Activated CD4-positive, alpha-beta T cell treated with anti-CD3 and anti-CD28 coated beads for 48 hours (primary cell): Measurements from ENCODE around the gene LIN54.
"Not testable (repeated sequence)": the region's sequence is repeated elsewhere in the genome, so short reads cannot be mapped to it uniquely, and the experiment has no call there.

Experiments
- DNase-seq: peaks from one replicate; pipeline ENCODE4 v3.0.0-alpha.2; 2020

LIN54 gene

DNA sequence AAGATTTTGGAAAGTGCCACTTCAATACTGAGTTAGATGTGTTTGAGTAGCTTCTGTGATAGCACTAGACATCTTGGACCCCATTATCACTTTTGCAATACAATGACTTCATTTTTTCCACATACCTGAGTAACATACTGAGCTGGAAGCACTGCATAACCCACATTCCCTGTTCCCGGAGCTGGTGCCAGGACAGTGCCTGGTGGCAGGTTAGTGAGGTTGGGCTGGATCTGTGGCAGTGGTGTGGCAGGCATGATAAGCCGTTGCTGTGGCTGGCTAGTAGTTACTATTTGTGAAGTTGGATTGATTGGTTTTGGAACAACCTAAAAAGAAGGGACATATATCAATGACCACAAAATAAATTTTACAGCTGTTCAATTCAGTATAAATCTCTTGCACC is 71.2 kb downstream of the LIN54 start:
- no peak for DNase-seq

- DNase-seq = no peak
Observed at GRCh38 chr4:82934441-82934840, 76.2 kb downstream of the LIN54 start.

DNA sequence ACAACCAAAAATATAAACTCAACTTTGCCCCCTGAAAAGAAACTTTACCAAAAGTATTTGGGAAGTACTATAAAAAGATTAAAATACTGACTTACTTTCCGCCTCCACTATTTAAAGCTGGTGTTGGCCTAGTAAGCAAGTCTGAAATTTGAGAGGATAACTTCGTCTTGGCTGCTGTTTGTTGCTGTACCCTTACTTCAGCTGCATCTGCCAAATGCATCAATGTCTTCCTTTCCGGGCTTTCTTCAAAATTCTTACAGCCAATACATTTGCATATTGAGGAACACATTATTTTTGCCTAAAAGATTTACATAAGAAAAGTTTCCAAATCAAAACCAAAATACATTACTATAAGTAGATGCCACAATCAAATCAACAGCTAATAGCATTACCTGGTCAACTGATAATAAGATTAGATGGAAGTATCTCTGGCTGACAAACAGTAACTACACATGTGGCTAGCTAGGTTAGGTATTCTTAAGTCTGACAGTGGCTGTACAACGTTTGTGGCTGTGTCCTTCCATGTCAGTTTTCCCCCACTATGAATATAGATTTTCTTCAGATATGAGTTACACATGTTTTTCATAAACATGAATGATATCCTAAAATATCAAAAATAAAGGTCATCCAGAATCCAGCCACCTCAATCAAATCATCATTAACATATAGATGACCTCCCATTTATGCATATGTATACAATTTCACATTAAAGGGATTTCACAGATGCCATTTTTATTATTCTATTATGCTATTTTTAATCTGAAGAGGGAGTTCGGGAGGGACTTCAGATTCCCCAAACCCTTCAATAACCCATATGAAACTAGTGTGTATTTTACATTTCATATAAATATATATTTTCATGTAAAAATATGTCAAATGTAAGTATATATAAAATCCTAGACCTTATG is 79.5 kb downstream of the LIN54 start:
- no peak for DNase-seq

- no peak for DNase-seq
Observed at GRCh38 chr4:82921795-82922194, 88.8 kb downstream of the LIN54 start.

GRCh38 chr4:82919386-82919785 is 91.2 kb downstream of the LIN54 start:
- DNase-seq = no peak

GRCh38 chr4:82918091-82918490 is 92.5 kb downstream of the LIN54 start:
- no peak for DNase-seq

- DNase-seq = not testable (repeated sequence)
Observed at GRCh38 chr4:82913968-82914367, 96.7 kb downstream of the LIN54 start.

DNA sequence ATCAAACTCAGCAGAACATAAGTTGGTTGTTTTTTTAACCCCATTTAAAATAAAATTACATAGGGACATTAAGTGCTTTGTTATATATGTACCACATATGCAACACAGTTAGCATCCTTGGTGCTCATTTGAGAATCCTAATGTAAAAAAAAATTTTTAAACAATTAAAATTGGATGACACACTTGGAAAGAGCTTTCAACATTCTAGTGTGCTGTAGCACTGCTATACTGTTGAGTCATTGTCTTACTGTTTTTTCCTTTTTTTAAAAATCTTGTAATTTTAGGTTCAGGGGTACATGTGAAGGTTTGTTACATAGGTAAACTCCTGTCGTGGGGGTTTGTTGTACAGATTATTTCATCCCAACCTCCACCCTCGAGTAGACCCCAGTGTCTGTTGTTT is 97.3 kb downstream of the LIN54 start:
- no peak for DNase-seq

DNA sequence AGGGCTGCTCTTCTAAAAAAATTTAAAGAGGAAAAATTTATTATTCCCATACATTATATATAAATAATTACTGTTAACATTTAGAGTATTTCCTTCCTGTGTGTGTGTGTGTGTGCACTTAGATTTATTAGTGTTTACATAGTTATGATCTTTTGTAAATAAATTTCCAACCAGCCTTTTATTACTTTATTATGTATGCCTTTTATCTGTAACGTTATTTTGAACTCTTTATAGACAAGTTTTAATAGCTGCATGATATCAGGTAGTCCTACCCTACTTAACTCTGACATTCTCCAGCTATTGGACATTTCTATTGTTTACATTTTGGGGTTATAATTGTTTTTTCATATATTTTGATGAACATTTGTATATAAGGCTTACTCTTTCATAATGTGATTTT is 101.3 kb downstream of the LIN54 start:
- no peak for DNase-seq

DNA sequence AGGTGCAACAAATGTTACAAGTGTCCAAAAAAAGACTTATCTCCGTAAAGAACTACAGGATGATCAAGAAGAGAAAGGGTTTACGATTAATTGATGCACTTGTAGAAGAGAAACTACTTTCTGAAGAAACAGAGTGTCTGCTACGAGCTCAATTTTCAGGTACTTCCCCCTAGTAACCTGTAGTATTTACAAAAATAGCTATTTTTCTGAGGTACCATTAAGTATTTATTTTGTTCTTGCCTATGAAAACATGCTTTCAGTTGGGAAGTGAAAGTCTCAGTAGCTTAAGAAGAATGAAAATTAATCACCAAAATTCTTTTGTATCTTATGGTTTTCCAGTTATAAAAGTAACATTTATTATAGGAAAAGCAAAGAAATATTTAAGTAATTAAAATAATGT is 104.2 kb downstream of the LIN54 start:
- DNase-seq = no peak

DNA sequence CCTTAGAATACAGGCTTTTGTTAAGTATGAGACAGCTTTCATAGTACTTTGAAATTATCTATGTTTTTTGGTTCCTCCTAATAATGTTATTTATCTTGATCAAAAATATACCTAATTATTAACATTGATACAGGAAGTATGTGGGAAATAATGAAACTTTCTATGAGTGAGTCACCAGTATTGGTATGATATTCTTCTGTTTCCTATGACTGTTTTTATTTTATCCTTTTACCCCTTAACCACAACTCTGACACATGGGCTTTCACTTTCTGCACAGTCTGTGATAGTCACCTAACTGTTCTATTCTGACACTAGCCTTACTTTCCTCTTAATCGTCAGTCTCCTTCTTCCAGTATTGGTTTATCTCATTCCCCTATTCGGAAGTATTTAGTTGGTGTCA is 105.4 kb downstream of the LIN54 start:
- peak; percentile 44 for DNase-seq

DNA sequence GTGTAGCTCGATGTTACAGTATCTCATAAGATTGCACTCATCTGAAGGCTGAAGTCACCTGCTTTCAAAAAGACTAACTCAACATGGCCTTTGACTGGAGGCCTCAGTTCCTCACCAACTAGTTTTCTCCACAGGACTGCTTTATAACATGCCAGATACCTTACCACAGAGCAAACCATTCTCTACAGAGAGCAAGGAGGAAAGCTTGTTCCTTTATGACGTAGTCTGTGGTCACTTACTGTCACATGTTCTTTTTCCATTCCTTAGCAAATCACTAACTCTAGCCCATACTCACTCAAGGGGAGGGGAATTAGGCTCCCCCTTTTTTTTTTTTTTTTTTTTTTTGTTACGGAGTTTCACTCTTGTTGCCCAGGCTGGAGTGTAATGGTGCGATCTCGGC is 106.9 kb downstream of the LIN54 start:
- peak; percentile 20 for DNase-seq

GRCh38 chr4:82901183-82901718 is 109.4 kb downstream of the LIN54 start:
- DNase-seq = no peak

- peak; percentile 99 for DNase-seq
Observed at GRCh38 chr4:82900411-82901182, 110.0 kb downstream of the LIN54 start, which contains the start of gene THAP9. TSS of gene THAP9 (plus strand) at chr4:82900735. CDS start at chr4:82900803, 68 bp downstream.

DNA sequence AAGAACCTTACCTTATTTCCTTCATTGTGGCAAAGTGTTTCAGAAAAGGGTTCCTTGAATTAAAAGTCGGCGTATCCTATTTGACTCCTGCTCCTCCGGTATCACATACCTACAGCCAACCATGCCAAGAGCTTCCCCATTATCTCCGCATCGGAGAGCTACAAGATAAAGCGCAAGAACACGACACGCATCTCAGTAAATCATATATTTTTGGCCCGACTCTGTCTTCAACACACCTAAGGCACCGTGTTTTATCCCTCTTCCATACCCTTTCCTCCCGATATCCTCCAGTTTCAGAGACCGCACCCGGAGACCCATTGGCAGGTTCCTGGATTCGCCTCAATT is 110.6 kb downstream of the LIN54 start:
- DNase-seq = no peak

DNA sequence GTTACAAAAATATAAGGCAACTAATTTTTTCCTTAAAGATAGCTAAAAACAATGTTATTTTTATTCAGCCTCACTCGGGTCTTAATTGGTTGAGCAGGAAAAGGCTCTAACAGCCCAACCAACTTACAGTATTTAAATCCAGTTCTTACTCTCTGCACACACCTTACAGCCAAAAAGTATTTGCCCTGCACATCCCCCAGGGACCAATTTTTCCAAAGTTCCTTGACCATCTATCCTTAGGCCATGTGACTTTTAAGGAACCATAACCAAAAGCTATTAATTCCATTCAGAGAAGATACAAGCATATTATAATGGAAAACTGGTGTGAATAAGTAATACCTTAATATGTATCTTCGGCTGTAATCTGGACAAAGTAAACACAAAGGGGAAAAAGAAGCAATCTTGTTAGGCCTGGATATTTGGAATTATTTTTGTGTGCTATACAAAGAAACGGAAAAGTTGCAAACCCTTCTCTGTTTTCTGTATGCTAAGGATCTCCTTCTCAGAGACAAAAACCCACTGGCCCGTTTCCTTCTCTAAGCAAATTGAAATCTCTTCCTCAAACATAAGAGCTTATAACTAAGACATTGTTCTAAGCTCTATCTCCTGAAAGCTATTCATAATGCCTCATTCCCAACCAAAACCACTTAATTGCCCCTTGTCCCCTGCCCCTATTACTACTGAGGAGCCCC is 111.1 kb downstream of the LIN54 start:
- no peak for DNase-seq

DNA sequence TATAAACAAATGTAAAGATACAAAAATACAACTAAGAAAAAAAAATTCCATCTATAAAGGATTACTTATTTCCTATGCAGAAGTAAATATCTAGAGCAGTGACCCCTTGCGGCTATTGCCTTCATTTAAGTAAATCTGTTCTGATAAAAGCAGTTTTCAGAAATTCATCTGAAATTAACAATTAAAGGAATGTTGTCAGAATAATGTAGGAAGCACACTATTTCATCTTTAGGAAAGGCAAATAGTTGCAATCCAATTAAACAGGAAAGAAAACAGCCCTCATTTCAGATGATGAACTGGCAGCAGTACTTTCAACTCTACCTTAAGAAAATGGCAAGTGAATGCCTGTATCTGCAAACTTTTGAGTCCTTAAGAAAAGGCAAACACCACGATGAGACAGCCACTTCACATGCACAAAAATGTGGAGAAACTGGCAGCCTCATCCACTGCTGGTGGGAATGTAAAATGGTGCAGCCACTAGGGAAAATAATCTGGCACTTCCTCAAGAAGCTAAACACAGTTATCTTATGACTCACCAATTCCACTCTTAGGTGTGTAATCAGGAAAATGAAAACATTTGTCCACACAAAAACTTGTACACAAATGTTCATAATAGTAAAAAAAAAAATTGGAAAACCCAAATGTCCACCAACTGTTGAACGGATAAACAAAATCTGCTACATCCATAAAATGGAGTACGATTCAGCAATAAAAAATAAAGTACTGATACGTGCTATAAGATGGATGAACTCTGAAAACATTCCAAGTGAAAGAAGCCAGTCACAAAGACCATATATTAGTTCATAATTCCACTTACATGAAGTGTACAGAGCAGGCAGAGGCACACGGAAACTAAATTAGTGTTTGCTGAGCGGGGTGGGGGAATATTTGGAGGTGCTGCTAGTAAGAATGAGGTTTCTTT is 112.0 kb downstream of the LIN54 start:
- no peak for DNase-seq

DNA sequence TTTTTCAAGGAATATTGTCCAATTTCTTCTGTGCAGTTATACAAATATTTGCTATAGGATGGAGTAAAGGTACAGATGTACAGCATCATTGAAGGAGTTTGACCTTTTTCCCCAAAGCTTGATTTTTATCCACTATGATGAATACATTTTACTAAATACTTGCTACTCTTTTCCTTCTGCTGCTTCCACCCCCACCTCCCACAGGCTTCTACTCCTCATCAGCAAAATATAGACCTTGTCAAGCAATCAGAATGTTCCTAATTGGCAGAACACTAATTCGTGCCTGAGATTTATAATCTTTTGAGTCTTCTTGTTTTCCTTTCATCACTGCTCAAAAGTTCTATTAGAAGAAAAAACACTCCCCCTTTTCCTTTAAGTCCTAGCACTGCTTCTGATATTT is 113.9 kb downstream of the LIN54 start:
- no peak for DNase-seq

GRCh38 chr4:82893942-82894341 is 116.7 kb downstream of the LIN54 start:
- DNase-seq = no peak

- no peak for DNase-seq
Observed at GRCh38 chr4:82892467-82892802, 118.2 kb downstream of the LIN54 start.

- DNase-seq = no peak
Observed at GRCh38 chr4:82891707-82892466, 118.7 kb downstream of the LIN54 start.
